GM21447 (cell line): ENCODE measurements around the gene DOCK9.
"Not testable (repeated sequence)": the region's sequence is repeated elsewhere in the genome, so short reads cannot be mapped to it uniquely, and the experiment has no call there.

Experiments
- ATAC-seq: cut with Tn5 transposase; IDR thresholded peaks from one replicate; pipeline ENCODE4 v1.9.1; 2021; ENCODE audit not compliant: unreplicated experiment

DOCK9 gene

DNA sequence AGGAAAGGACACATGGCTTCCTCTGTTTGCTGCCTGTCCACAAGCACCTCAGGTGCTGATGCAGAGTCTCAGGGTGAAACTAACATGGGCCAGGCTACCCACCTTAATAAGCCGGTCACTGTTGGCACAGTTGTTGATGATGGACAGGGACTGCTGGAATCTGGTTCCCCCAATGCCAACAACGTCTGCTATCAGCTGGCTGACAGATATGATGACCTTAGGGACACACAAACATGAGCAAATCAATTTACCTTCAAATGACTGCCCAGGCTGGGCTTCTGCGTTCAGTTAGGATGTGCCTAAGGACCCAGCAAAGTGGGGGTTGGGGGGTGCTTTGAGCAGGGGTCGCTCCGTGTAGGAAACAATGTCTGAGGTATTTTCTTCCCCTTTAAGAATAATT lies 148.3 kb downstream of the DOCK9 start:
- ATAC-seq: no peak

- ATAC-seq: no peak
Measured at GRCh38 chr13:98828614-98829013, 149.2 kb downstream of the DOCK9 start.

- ATAC-seq: no peak
Measured at GRCh38 chr13:98827449-98827848, 150.4 kb downstream of the DOCK9 start.

DNA sequence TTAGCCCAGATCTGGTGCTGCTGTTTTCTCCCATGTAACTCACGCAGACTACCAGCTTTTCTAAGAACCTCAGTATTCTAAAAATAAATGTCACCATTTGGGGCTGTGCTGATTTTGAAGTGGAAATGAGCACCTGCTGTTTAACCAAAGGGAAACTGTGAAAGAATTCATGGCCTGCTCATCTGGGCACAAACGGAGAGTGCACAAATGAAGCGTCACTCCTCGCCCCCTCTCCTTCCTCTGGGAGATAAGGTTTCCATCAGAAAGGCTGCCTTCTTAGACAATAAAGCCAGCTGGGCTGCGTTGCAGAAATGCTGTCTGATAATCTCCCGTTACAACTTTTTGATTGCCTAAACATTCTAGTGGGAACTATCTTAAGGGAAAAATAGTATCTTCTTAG lies 151.7 kb downstream of the DOCK9 start:
- ATAC-seq: peak; percentile 45

GRCh38 chr13:98825659-98826058 lies 152.2 kb downstream of the DOCK9 start:
- peak; percentile 40 for ATAC-seq

DNA sequence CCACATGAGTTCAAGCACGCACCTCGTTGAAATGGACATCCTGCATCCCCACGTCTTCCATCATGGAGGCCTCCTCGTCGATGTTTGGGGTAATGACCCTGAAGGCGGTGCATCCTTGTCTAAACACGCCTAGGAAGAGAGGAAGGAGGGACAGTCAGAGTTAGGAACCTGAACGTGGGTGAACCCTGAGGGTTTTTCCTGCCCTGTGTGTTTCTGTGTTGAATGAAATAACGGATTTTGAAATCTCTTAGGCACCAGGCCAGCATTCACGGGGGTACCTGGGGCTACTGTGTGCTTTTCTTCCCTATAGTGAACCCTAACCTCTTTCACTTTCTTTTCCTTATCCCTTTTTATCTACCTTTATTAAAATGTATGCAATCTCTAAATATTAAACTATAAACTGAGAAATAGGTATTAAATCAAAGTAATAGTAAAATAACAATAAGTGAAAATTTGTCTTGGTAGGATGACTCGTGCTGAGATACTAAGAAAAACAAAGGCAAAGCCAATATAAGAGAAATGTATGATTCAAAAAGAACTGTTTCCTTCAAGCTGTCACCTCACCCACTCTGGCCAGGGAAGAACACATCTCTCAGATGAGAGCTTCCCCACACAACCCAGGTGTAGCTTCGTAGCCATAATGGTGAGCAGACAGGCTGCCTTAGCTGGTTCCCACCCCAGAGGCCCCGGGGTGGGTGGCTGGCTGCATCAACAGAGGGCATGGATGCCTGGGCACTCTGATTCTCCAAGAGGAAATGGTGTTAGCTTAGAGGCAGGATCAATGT lies 153.3 kb downstream of the DOCK9 start:
- no peak for ATAC-seq

DNA sequence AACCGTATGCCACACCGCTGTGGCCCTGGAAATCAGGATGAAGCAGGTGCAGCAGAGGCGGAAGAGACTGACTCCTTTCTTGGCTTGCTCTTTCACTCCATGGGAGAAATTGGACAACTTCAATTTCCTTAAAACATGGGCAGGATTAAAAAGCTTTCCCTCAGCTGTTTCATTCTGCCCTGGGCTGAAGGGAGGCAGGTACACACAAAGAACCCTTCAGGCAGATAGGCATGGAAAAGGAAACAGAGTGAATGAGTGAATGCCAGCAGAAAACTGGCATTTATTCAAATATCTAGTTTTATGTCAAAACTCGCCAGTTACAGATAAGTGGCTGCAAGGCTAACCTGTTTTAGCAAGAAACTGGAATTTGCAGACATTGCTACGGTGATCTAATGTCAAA lies 154.4 kb downstream of the DOCK9 start:
- no peak for ATAC-seq

- ATAC-seq: no peak
Measured at GRCh38 chr13:98822225-98822606, 155.6 kb downstream of the DOCK9 start.

GRCh38 chr13:98821372-98822224 lies 156.3 kb downstream of the DOCK9 start:
- ATAC-seq: no peak

GRCh38 chr13:98820744-98821371 lies 157.0 kb downstream of the DOCK9 start:
- ATAC-seq: no peak

DNA sequence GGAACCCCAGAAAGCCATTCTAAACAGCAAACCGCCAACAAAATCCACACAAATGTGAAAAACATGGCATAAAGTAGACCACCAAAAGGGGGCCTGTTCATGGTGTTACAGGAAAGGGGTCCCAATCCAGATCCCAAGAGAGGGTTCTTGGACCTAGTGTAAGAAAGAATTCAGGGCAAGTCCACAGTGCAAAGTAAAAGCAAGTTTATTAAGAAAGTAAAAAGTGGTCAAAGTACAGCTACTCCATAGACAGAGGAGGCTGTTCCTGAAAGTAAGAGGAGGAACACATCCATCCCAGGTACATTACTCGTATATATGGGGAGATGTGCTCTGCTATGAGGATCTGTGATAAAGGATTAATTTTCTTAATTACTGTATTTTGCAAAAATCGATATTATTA lies 157.6 kb downstream of the DOCK9 start:
- no peak for ATAC-seq

GRCh38 chr13:98819382-98820010 lies 158.4 kb downstream of the DOCK9 start:
- no peak for ATAC-seq

GRCh38 chr13:98816406-98816805 lies 161.5 kb downstream of the DOCK9 start:
- no peak for ATAC-seq

DNA sequence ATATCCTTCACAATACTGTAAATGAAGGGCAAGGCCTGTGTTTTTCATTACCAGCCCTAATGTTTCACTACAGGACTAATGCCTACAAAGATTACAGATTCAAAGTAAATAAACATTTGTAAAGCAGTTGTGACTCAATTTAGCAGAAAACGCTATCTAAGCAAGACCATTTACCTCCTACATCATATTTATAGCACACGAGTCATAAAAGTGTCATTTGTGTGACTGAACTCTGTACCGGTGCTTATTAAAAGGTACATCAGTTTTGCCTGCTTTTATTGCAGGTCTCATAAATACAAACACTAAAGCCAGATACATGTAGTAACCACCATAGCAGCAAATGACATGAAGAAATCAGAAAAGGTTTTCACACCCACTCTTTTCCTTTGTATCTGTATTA lies 163.9 kb downstream of the DOCK9 start:
- no peak for ATAC-seq

DNA sequence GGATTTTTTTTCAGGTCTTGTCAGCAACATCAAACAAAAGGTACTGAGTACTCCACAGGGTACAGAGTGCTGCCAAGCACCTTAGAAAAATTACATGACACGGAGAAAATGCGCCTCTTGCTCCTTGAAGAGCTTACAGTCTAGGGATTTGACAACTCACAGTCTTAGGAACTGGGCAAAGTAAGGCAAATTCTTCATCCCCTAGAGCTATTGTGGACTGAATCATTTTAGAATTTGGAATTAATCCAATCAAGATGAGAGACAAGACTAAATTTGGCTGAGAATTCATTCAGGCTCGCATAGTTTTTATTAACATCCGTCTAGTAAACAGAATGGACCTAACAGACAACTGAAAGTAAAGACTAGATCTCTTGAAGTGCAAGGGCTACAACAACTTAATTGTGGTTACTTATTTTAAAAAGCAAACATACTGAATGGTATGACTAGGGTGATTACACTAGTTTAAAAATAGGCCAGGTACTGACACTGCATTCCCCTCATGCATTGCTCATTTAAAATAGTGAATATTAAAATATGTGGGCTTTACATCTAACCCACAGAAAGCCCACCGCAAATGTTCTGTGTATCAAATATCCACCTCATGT lies 165.6 kb downstream of the DOCK9 start:
- not testable (repeated sequence) for ATAC-seq

DNA sequence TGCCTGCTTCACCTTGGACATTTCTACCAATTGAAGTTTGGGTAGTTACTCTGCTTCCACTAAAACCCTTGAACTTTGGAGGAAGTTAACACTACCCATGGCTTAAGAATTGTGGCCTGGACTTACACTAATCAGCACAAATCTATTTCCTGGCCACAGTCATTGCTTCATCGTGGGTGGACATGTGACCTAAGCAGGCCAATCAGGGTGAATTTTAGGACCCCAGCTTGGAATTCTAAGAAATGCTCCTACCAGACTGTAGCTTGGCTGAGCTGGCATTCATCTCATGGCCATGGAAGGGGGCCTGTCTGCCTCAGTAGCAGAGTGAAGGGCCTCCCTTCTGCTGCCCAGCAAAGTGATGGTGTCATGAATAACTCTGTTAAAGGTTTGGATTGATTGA lies 167.1 kb downstream of the DOCK9 start:
- ATAC-seq: no peak

DNA sequence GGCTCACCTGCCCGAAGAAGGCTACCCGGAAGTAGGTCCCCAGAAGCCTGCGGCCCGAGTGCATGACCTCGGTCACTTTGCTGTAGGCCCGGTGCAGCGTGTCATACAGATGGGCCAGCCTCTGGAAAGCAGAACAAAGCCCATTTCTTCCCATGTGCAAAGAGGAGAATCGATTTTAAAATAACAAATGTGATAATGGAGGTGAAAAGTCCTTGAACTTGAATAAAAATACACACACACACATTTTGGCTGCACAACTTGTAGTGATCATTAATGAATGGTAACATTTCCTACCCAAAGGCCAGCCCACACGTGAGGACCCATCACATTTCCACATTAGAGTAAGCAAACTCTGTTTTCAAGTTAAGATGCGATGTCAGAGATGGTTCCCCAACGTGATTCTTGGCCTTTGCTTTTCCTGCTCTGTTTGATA lies 168.5 kb downstream of the DOCK9 start:
- ATAC-seq: no peak

- ATAC-seq: no peak
Measured at GRCh38 chr13:98807774-98808173, 170.1 kb downstream of the DOCK9 start.

DNA sequence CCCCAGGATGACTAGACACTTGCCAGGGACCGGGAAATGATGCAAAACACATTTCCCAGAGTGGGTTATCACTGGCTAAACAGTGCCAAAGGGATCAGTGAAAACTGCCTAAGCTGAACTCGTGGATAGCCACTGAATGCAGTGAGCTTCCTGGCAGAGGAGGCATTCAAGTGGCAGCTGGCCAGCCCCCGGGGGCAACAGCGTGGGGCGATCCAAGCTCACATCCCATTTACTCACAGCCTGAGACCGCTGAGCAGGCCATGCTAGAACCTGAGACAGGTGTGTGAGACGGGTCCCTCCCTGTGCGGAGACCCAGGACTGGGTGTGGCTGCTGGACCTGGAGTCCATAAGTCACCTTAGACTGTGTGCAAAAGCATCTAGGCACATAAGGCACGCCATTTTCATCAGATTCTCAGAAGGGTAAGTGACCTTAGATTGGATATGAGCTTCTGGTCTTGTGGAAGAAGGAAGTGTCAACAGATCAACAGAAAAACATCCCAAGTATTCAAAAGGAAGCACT lies 173.5 kb downstream of the DOCK9 start:
- no peak for ATAC-seq

GRCh38 chr13:98803921-98804320 lies 173.9 kb downstream of the DOCK9 start:
- no peak for ATAC-seq

DNA sequence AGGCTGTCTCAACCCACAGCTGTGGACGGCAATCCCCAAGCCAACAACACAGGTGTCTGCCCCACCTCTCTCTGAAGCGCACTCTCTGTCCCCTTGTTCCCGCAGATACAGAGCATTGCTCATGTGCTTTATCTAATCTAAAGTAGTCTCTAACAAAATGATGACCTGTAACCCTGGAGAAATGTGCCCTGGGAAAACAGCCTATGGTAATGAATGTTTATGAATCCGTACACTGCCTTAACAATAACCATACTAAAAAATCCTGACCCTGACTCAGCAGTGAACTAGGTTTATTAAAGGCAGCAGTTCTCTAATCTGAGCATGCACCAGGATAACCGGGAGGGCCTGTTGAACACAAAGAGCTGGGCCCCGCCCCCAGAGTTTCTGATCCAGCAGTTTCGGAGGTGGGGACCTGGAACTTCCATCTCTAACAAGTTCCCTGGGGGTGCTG lies 174.7 kb downstream of the DOCK9 start:
- ATAC-seq: no peak
